Keratinocyte (primary cell): ENCODE results near the gene KRTAP1-4. TPM values are rescaled to one million over a fixed set of nuclear protein-coding genes. Genes with fewer than 3 reads are reported as not detected.

Experiments used
- DNase-seq: peaks from one replicate; pipeline ENCODE4 v3.0.0-alpha.2; 2011; ENCODE audit warnings: low read depth, missing footprints, low spot score
- FAIRE-seq: peaks from 2 replicates; lab custom pipeline; 2011; peaks lifted over from hg19 to GRCh38; lab: Jason Lieb, UNC
- H2AFZ ChIP-seq: 2 replicates; pipeline ENCODE4 v1.6.0; 2012; ENCODE audit warnings: low read length, control low read depth, inconsistent platforms; ENCODE audit not compliant: control insufficient read depth
- H3K27ac ChIP-seq: 2 replicates; pipeline ENCODE4 v1.5.1; 2011; ENCODE audit warnings: low read length; ENCODE audit not compliant: control insufficient read depth, insufficient read depth
- H3K27me3 ChIP-seq: 3 replicates; pipeline ENCODE4 v1.6.0; 2011; ENCODE audit warnings: low read length; ENCODE audit not compliant: control insufficient read depth, insufficient read depth; ENCODE audit errors: extremely low read depth
- H3K36me3 ChIP-seq, 2 experiments: 2 replicates in 1 of 2; 3 replicates in 1 of 2; pipeline ENCODE4 v1.5.1; 2011; ENCODE audit warnings: low read length in 2 of 2, mild to moderate bottlenecking in 1 of 2; ENCODE audit not compliant: control insufficient read depth in 2 of 2, insufficient read depth in 2 of 2; ENCODE audit errors: extremely low read depth in 1 of 2
- H3K4me1 ChIP-seq: 3 replicates; pipeline ENCODE4 v1.5.1; 2011; ENCODE audit warnings: low read length; ENCODE audit not compliant: control insufficient read depth, insufficient read depth; ENCODE audit errors: extremely low read depth
- H3K4me2 ChIP-seq: 3 replicates; pipeline ENCODE4 v1.6.0; 2011; ENCODE audit warnings: low read depth, low read length; ENCODE audit not compliant: control insufficient read depth, insufficient read depth; ENCODE audit errors: extremely low read depth
- H3K4me3 ChIP-seq, 3 experiments: fragments of 200-600 bp in 1 of 3; sonication (generic) in 1 of 3; 2 replicates in 2 of 3; 3 replicates in 1 of 3; pipeline ENCODE4 v1.5.1; 2011 to 2016; ENCODE audit warnings: low read length in 3 of 3, mild to moderate bottlenecking in 3 of 3, control low read depth in 2 of 3, inconsistent platforms in 1 of 3, low read depth in 1 of 3, mixed read lengths in 1 of 3, mixed run types in 1 of 3, moderate library complexity in 1 of 3; ENCODE audit not compliant: control insufficient read depth in 2 of 3, insufficient read depth in 2 of 3; ENCODE audit errors: extremely low read depth in 1 of 3
- H3K79me2 ChIP-seq: 2 replicates; pipeline ENCODE4 v1.6.0; 2012; ENCODE audit warnings: low read length; ENCODE audit not compliant: control insufficient read depth, insufficient read depth
- H3K9ac ChIP-seq: 3 replicates; pipeline ENCODE4 v1.6.0; 2011; ENCODE audit warnings: low read length; ENCODE audit not compliant: control insufficient read depth, insufficient read depth; ENCODE audit errors: extremely low read depth
- H3K9me1 ChIP-seq: 3 replicates; pipeline ENCODE4 v1.6.0; 2011; ENCODE audit warnings: low read length; ENCODE audit not compliant: control insufficient read depth, insufficient read depth; ENCODE audit errors: extremely low read depth
- H3K9me3 ChIP-seq: 2 replicates; pipeline ENCODE4 v1.5.1; 2012; ENCODE audit warnings: low read depth, low read length; ENCODE audit not compliant: control insufficient read depth
- H4K20me1 ChIP-seq: 3 replicates; pipeline ENCODE4 v1.6.0; 2011; ENCODE audit warnings: low read length; ENCODE audit not compliant: control insufficient read depth, insufficient read depth; ENCODE audit errors: extremely low read depth
- CTCF ChIP-seq, 3 experiments: IDR thresholded peaks in 1 of 3; conservative IDR thresholded peaks in 1 of 3; optimal IDR thresholded peaks in 1 of 3; 2 replicates in 2 of 3; 3 replicates in 1 of 3; pipeline versions ENCODE3 to v1.5.1; 2011; ENCODE audit warnings: low read length in 3 of 3, mild to moderate bottlenecking in 3 of 3, moderate library complexity in 2 of 3, control low read depth in 1 of 3, inconsistent platforms in 1 of 3; ENCODE audit not compliant: insufficient read depth in 2 of 3; ENCODE audit errors: extremely low read depth in 1 of 3
- EZH2 ChIP-seq: IDR thresholded peaks from one replicate; pipeline ENCODE4 v1.6.1; 2012; ENCODE audit warnings: inconsistent platforms, mild to moderate bottlenecking, low read length, moderate library complexity
- dilution Hi-C: fragments of 300-500 bp; cut with MboI; formaldehyde crosslinking; loops from one replicate; pipeline ENCODE4 v1.7.0; 2020; ENCODE audit warnings: low sequenced_read_pairs; ENCODE audit not compliant: extremely low pct_ligation_motif_present
- polyA minus RNA-seq, 3 experiments: library from RNA; depleted of rRNA, polyadenylated mRNA; stranded (reverse); fragments of >200 nt; gene quantifications; 1 replicate in 1 of 3; 2 replicates in 1 of 3; 3 replicates in 1 of 3; pipeline ENCODE4 v1.2.3, GENCODE V29; 2011
- polyA plus RNA-seq, 5 experiments: library from polyadenylated mRNA; depleted of rRNA in 3 of 5; stranded (reverse) in 3 of 5; stranded (forward) in 1 of 5; unstranded in 1 of 5; fragments of >200 nt; gene quantifications; 1 replicate in 1 of 5; 2 replicates in 3 of 5; 3 replicates in 1 of 5; pipeline versions ENCODE4 v1.2.1 to v1.2.3, GENCODE V29; 2011 to 2012; ENCODE audit warnings: missing spikeins in 2 of 5, low read depth in 1 of 5, low replicate concordance in 1 of 5

KRTAP1-4 gene
- polyA plus RNA-seq (not detected in 3 replicates), polyA minus RNA-seq (not detected in 3 replicates)
- not detected for polyA plus RNA-seq (2011; ENCODE audit: low read depth)
- polyA plus RNA-seq (2011; cell fraction: cytosol; rRNA removed): not detected in 2 replicates
- not detected in 2 replicates for polyA plus RNA-seq (2011; cell fraction: nucleus; rRNA removed)
- not detected in 2 replicates for polyA plus RNA-seq (2012; ENCODE audit: low replicate concordance)
- polyA minus RNA-seq (2011; cell fraction: cytosol; rRNA and poly(A)+ RNA removed): not detected
- polyA minus RNA-seq (2011; cell fraction: nucleus; rRNA and poly(A)+ RNA removed): not detected in 2 replicates

DNA sequence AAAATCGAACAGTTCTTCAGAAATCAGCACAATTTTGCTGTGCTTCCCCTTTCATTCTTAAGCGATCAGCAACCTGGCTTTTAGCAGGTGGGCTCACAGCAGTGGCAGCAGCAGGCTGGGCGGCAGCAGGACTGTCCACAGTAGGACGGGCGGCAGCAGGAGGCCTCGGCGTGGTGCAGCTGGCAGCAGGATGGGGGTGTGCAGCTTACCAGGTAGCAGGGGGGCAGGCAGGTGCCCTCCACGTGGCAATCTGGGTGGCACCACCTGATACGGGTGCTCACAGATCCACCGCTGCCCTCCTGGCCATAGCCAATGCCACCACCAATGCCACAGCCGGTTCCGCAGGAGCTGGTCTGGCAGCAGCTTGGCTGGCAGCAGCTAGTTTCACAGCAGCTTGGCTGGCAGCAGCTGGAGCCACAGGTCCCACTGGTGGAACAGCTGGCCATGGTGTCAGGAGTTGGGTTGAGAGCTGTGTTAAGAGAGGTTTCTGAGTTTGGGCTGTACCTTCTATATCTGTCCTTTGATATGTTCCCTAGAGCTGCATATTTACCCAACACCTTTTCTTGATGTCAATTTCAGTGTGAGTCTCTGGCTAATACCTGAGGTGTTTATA, at the start of gene KRTAP1-4:
Gene KRTAP1-4, minus strand, starts transcription at position 563 of the 613 bp plus-strand sequence. Its CDS starts 117 bp downstream, at position 446.
- no peaks in the 10 kb centered on the region for H3K27me3 ChIP-seq
- H4K20me1 ChIP-seq: no peaks in the 10 kb centered on the region
- H3K4me2 ChIP-seq: no peak within 1 kb of the TSS
- H3K9me3 ChIP-seq: no peaks in the 10 kb centered on the region
- no peaks in the 10 kb centered on the region for H3K36me3 ChIP-seq
- dilution Hi-C loops: no loop called here
- no peak within 1 kb of the TSS for H3K4me3 ChIP-seq
- FAIRE-seq: no peak
- no peak within 1 kb of the TSS for H3K27ac ChIP-seq
- no peak within 1 kb of the TSS for H2AFZ ChIP-seq
- TF ChIP-seq CTCF (optimal IDR thresholded peaks at IDR 0.05 in 1 of 3, IDR thresholded peaks at IDR 0.05 in 1 of 3, conservative IDR thresholded peaks at IDR 0.05 in 1 of 3; ENCODE audit: extremely low read depth in 1 of 3, insufficient read depth in 2 of 3, low read length in 3 of 3) (no peak), EZH2 (no peak)
- no peak within 1 kb of the TSS for H3K9ac ChIP-seq
- no peaks in the 10 kb centered on the region for H3K9me1 ChIP-seq
- DNase-seq: no peak
- H3K4me1 ChIP-seq: peaks cover 7% of the 10 kb centered on the region
- H3K79me2 ChIP-seq: no peaks in the 10 kb centered on the region

- H4K20me1 ChIP-seq: no peaks in the 10 kb centered on the region
- H3K9me1 ChIP-seq: no peaks in the 10 kb centered on the region
- H3K27me3 ChIP-seq: no peaks in the 10 kb centered on the region
- no peak overlapping the region for H3K27ac ChIP-seq
- no peak for DNase-seq
- no peak overlapping the region for H3K4me2 ChIP-seq
- H3K79me2 ChIP-seq: no peaks in the 10 kb centered on the region
- H3K4me3 ChIP-seq: no peak overlapping the region
- no peaks in the 10 kb centered on the region for H3K9me3 ChIP-seq
- TF ChIP-seq CTCF (optimal IDR thresholded peaks at IDR 0.05 in 1 of 3, IDR thresholded peaks at IDR 0.05 in 1 of 3, conservative IDR thresholded peaks at IDR 0.05 in 1 of 3; ENCODE audit: extremely low read depth in 1 of 3, insufficient read depth in 2 of 3, low read length in 3 of 3): no peak
- no peak for TF ChIP-seq EZH2
- dilution Hi-C loops: no loop called here
- no peaks in the 10 kb centered on the region for H3K4me1 ChIP-seq
- H3K36me3 ChIP-seq: no peaks in the 10 kb centered on the region
- no peak for FAIRE-seq
- no peak overlapping the region for H2AFZ ChIP-seq
- H3K9ac ChIP-seq: no peak overlapping the region
Measured at GRCh38 chr17:41076788-41077187, 46.8 kb upstream of the KRTAP1-4 start.
